Epithelial cell of proximal tubule (primary cell): ENCODE results near the gene PREB. TPM values are rescaled to one million over a fixed set of nuclear protein-coding genes. Genes with fewer than 3 reads are reported as not detected.
"Not testable (repeated sequence)": the region's sequence is repeated elsewhere in the genome, so short reads cannot be mapped to it uniquely, and the experiment has no call there.

ENCODE experiments used
- DNase-seq: peaks from one replicate; pipeline ENCODE4 v3.0.0-alpha.2; 2011; ENCODE audit warnings: low read depth
- H3K4me3 ChIP-seq: 2 replicates; pipeline ENCODE4 v1.5.1; 2011; ENCODE audit warnings: low read depth, mild to moderate bottlenecking, low read length
- CTCF ChIP-seq: conservative IDR thresholded peaks from 2 replicates; pipeline ENCODE4 v1.5.1; 2012; ENCODE audit warnings: low read depth, mild to moderate bottlenecking, low read length
- total RNA-seq: library from RNA; depleted of rRNA; stranded (reverse); fragments of >200 nt; gene quantifications from 2 replicates; pipeline ENCODE4 v1.2.3, GENCODE V29; 2015

The PREB gene
- total RNA-seq, 1 donor from 2014 or later, result 53.3 TPM

- no peak for TF ChIP-seq CTCF
- no peak for DNase-seq
These were observed 9.3 kb downstream of the PREB start for GRCh38 chr2:27125104-27125503.

GRCh38 chr2:27123302-27124150, 10.9 kb downstream of the PREB start, which contains the start of gene ABHD1:
Gene ABHD1, plus strand, starts transcription at chr2:27123815. Its CDS starts 134 bp downstream, at chr2:27123949.
- peak within 1 kb of the TSS; percentile 62 for H3K4me3 ChIP-seq
- no peak for DNase-seq
- TF ChIP-seq CTCF, result no peak

More at GRCh38 chr2:27125104-27125503, 9.3 kb downstream of the PREB start:
- H3K4me3 ChIP-seq, result no peak overlapping the region

- DNase-seq, result no peak
- TF ChIP-seq CTCF, result no peak
- H3K4me3 ChIP-seq, result no peak overlapping the region
These were observed 11.6 kb downstream of the PREB start for GRCh38 chr2:27122791-27123190.

GRCh38 chr2:27121906-27122305, 12.5 kb downstream of the PREB start:
- no peak overlapping the region for H3K4me3 ChIP-seq
- no peak for DNase-seq
- no peak for TF ChIP-seq CTCF

- not testable (repeated sequence) for DNase-seq
These were observed 15.1 kb downstream of the PREB start for GRCh38 chr2:27119330-27119670.

GRCh38 chr2:27118525-27119329, 15.7 kb downstream of the PREB start, which contains the start of gene CGREF1:
Gene CGREF1, minus strand, starts transcription at chr2:27119128. Its CDS starts 14,762 bp downstream, at chr2:27104366.
- no peak for TF ChIP-seq CTCF
- peak within 1 kb of the TSS; percentile 49 for H3K4me3 ChIP-seq
- DNase-seq, result no peak

More at GRCh38 chr2:27119330-27119670, 15.1 kb downstream of the PREB start:
- H3K4me3 ChIP-seq, result peak overlapping the region; percentile 39

- DNase-seq, result no peak
- H3K4me3 ChIP-seq, result peak overlapping the region; percentile 49
- no peak for TF ChIP-seq CTCF
These were observed 16.4 kb downstream of the PREB start for GRCh38 chr2:27117995-27118524.
